Keratinocyte (primary cell): ENCODE measurements around the gene EPHB1.

Source experiments
- EZH2 ChIP-seq: IDR thresholded peaks from one replicate; pipeline ENCODE4 v1.6.1; 2012; ENCODE audit warnings: inconsistent platforms, mild to moderate bottlenecking, low read length, moderate library complexity
- TF ChIP-seq, protein P1 (sequence below), 3 experiments: IDR thresholded peaks in 1 of 3; conservative IDR thresholded peaks in 1 of 3; optimal IDR thresholded peaks in 1 of 3; 2 replicates in 2 of 3; 3 replicates in 1 of 3; pipeline versions ENCODE3 to v1.5.1; 2011; ENCODE audit warnings: low read length in 3 of 3, mild to moderate bottlenecking in 3 of 3, moderate library complexity in 2 of 3, control low read depth in 1 of 3, inconsistent platforms in 1 of 3; ENCODE audit not compliant: insufficient read depth in 2 of 3; ENCODE audit errors: extremely low read depth in 1 of 3

DNA sequence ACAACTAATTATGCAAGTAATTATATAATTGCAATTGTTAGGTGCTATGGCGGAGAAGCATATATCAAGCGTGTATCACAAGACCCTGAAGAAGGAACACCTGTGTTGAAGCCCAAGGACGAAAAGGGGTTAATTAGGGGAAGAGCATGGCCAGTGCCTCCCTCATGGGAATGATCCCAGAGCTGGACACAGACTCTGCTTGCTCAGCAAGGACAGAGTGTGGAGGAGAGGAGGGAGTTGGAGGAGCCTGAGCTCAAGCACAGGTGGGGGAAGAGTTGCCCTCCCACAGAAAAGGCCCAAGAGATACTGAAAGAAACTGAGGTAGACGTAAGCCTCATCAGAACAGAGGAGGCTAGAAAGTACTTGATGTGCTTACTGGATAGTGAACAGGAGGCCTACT is 423.7 kb downstream of the EPHB1 start:
- TF ChIP-seq, protein P1, sequence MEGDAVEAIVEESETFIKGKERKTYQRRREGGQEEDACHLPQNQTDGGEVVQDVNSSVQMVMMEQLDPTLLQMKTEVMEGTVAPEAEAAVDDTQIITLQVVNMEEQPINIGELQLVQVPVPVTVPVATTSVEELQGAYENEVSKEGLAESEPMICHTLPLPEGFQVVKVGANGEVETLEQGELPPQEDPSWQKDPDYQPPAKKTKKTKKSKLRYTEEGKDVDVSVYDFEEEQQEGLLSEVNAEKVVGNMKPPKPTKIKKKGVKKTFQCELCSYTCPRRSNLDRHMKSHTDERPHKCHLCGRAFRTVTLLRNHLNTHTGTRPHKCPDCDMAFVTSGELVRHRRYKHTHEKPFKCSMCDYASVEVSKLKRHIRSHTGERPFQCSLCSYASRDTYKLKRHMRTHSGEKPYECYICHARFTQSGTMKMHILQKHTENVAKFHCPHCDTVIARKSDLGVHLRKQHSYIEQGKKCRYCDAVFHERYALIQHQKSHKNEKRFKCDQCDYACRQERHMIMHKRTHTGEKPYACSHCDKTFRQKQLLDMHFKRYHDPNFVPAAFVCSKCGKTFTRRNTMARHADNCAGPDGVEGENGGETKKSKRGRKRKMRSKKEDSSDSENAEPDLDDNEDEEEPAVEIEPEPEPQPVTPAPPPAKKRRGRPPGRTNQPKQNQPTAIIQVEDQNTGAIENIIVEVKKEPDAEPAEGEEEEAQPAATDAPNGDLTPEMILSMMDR (optimal IDR thresholded peaks at IDR 0.05 in 1 of 3, IDR thresholded peaks at IDR 0.05 in 1 of 3, conservative IDR thresholded peaks at IDR 0.05 in 1 of 3; ENCODE audit: extremely low read depth in 1 of 3, insufficient read depth in 2 of 3, low read length in 3 of 3), result no peak
- TF ChIP-seq EZH2, result no peak
